Mesenteric fat pad (tissue), 1 donor: Measurements from ENCODE around the gene SRP9. TPM values are rescaled to one million over a fixed set of nuclear protein-coding genes. Genes with fewer than 3 reads are reported as not detected.
A peak's percentile ranks its signal among the peaks of the same experiment; 100 is the strongest.

Source experiments
- DNase-seq: peaks from one replicate; pipeline ENCODE4 v3.0.0-alpha.2; 2020; ENCODE audit warnings: low spot score
- long read RNA-seq: library from polyadenylated mRNA; unstranded; transcript quantifications from one replicate; pipeline ENCODE4 v2.0.0, GENCODE V29; 2020
- total RNA-seq: library from RNA; stranded (reverse); fragmentation: NEBNext Ultra II Directional; extraction: Animal tissue kit (Norgen Biotek cat#: 25700); gene quantifications from one replicate; pipeline ENCODE4 v1.2.1, GENCODE V29; 2021
- donor health status: DM: yes; HTN: yes; CAD: no.

The SRP9 gene
- total RNA-seq: 125 TPM
- long read RNA-seq, transcript SRP9-203 (4 exons, 1,596 nt): minor isoform, 31 of 401 reads
- long read RNA-seq, transcript SRP9-201 (3 exons, 1,480 nt): major isoform, 345 of 401 reads
- long read RNA-seq, partial matches to known transcripts: 1 of 401 reads
- long read RNA-seq, other reads (novel, unspliced or antisense): 24 of 401 reads

GRCh38 chr1:225777583-225778336, at the start of gene SRP9:
Gene SRP9, plus strand, starts transcription at chr1:225777826. Its CDS starts 115 bp downstream, at chr1:225777941.
- DNase-seq: peak; percentile 99

GRCh38 chr1:225731491-225731890, 46.1 kb upstream of the SRP9 start:
- no peak for DNase-seq

- no peak for DNase-seq
Measured at GRCh38 chr1:225733254-225733653, 44.4 kb upstream of the SRP9 start.

- DNase-seq: no peak
Measured at GRCh38 chr1:225735252-225736149, 42.1 kb upstream of the SRP9 start.

- no peak for DNase-seq
Measured at GRCh38 chr1:225736437-225737098, 41.1 kb upstream of the SRP9 start.

GRCh38 chr1:225737161-225737560, 40.5 kb upstream of the SRP9 start:
- no peak for DNase-seq

- no peak for DNase-seq
Measured at GRCh38 chr1:225737866-225738265, 39.8 kb upstream of the SRP9 start.

- no peak for DNase-seq
Measured at GRCh38 chr1:225738763-225739162, 38.9 kb upstream of the SRP9 start.

GRCh38 chr1:225739542-225740107, 38.0 kb upstream of the SRP9 start:
- DNase-seq: no peak

GRCh38 chr1:225744745-225745144, 32.9 kb upstream of the SRP9 start:
- DNase-seq: no peak

- DNase-seq: no peak
Measured at GRCh38 chr1:225745273-225745672, 32.4 kb upstream of the SRP9 start.

- no peak for DNase-seq
Measured at GRCh38 chr1:225746361-225747179, 31.1 kb upstream of the SRP9 start.

- DNase-seq: no peak
Measured at GRCh38 chr1:225747566-225747965, 30.1 kb upstream of the SRP9 start.

- no peak for DNase-seq
Measured at GRCh38 chr1:225748529-225748928, 29.1 kb upstream of the SRP9 start.

GRCh38 chr1:225749706-225750105, 27.9 kb upstream of the SRP9 start:
- DNase-seq: no peak

GRCh38 chr1:225750420-225750819, 27.2 kb upstream of the SRP9 start:
- DNase-seq: no peak

- no peak for DNase-seq
Measured at GRCh38 chr1:225750875-225751824, 26.5 kb upstream of the SRP9 start.

GRCh38 chr1:225752245-225752644, 25.4 kb upstream of the SRP9 start:
- DNase-seq: no peak
